DOHH2 (cell line): ENCODE results near the gene KNL1.

ENCODE experiments used
- EZH2phosphoT487 ChIP-seq: fragments of 200-600 bp; sonication (generic); IDR thresholded peaks from 2 replicates; pipeline ENCODE4 v1.6.1; 2017; ENCODE audit warnings: borderline replicate concordance, mild to moderate bottlenecking, antibody characterized with exemption, low read length, moderate library complexity, mixed read lengths
- TF ChIP-seq, protein P1 (sequence below): fragments of 200-600 bp; sonication (generic); IDR thresholded peaks from one replicate; pipeline ENCODE4 v1.5.1; 2014; ENCODE audit warnings: antibody characterized with exemption, mild to moderate bottlenecking, low read depth, low read length; ENCODE audit not compliant: poor library complexity, severe bottlenecking

DNA sequence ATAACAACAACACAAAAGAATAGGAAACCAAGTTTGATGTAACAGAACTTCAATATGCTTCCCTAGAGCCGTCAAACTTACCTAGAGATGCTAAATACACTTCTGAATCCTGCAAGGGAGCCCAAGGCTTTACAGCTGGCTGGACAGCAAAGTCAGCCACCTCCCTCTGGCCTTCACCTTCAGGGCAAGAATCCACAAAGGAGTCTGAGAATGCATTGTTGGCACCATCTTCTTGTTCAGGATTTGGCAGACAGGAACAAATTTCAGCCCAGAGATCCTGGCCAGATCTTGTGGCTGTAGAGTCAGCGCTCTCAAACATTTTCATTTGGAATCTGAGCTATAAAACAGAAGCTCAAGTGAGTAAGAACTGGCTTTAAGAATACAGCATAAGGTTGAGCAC lies 31.4 kb upstream of the KNL1 start:
- TF ChIP-seq EZH2phosphoT487 = no peak
- TF ChIP-seq, protein P1, sequence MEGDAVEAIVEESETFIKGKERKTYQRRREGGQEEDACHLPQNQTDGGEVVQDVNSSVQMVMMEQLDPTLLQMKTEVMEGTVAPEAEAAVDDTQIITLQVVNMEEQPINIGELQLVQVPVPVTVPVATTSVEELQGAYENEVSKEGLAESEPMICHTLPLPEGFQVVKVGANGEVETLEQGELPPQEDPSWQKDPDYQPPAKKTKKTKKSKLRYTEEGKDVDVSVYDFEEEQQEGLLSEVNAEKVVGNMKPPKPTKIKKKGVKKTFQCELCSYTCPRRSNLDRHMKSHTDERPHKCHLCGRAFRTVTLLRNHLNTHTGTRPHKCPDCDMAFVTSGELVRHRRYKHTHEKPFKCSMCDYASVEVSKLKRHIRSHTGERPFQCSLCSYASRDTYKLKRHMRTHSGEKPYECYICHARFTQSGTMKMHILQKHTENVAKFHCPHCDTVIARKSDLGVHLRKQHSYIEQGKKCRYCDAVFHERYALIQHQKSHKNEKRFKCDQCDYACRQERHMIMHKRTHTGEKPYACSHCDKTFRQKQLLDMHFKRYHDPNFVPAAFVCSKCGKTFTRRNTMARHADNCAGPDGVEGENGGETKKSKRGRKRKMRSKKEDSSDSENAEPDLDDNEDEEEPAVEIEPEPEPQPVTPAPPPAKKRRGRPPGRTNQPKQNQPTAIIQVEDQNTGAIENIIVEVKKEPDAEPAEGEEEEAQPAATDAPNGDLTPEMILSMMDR = no peak
